GM18951 (cell line): ENCODE data around the gene TNS1.

Experiments used
- POLR2A ChIP-seq: IDR thresholded peaks from 4 replicates; pipeline ENCODE4 v1.6.1; 2011; ENCODE audit warnings: mild to moderate bottlenecking; ENCODE audit not compliant: insufficient read length, insufficient read depth; ENCODE audit errors: extremely low read depth
- in situ Hi-C: fragments of 300-500 bp; cut with MboI; formaldehyde crosslinking; loops from one replicate; pipeline ENCODE4 v1.12.0; 2022; ENCODE audit warnings: low sequenced_read_pairs, mixed read lengths, inconsistent platforms; ENCODE audit not compliant: unreplicated experiment

Gene TNS1

GRCh38 chr2:217993817-217994463 lies 8.9 kb downstream of the TNS1 start:
- in situ Hi-C loops: no loop called here
- TF ChIP-seq POLR2A: no peak

GRCh38 chr2:217993138-217993537 lies 9.7 kb downstream of the TNS1 start:
- in situ Hi-C loops: no loop called here
- TF ChIP-seq POLR2A: no peak

- in situ Hi-C loops: no loop called here
- no peak for TF ChIP-seq POLR2A
Measured at GRCh38 chr2:217992061-217992460, 10.7 kb downstream of the TNS1 start.

- in situ Hi-C loops: no loop called here
- TF ChIP-seq POLR2A: no peak
Measured at GRCh38 chr2:217990791-217991465, 11.9 kb downstream of the TNS1 start.

GRCh38 chr2:217990389-217990788 lies 12.4 kb downstream of the TNS1 start:
- in situ Hi-C loops: no loop called here
- no peak for TF ChIP-seq POLR2A

GRCh38 chr2:217989221-217989948 lies 13.4 kb downstream of the TNS1 start:
- in situ Hi-C loops: loop anchor here (10.0 kb wide), 1 partner anchor 205 kb away; no protein-coding TSS in a partner anchor
- TF ChIP-seq POLR2A: no peak

- in situ Hi-C loops: loop anchor here (10.0 kb wide), 1 partner anchor 204 kb away; no protein-coding TSS in a partner anchor
- TF ChIP-seq POLR2A: no peak
Measured at GRCh38 chr2:217988840-217989204, 14.0 kb downstream of the TNS1 start.

GRCh38 chr2:217988014-217988839 lies 14.6 kb downstream of the TNS1 start:
- in situ Hi-C loops: loop anchor here (10.0 kb wide), 1 partner anchor 203 kb away; no protein-coding TSS in a partner anchor
- TF ChIP-seq POLR2A: no peak

- in situ Hi-C loops: loop anchor here (10.0 kb wide), 1 partner anchor 203 kb away; no protein-coding TSS in a partner anchor
- no peak for TF ChIP-seq POLR2A
Measured at GRCh38 chr2:217987391-217987790, 15.4 kb downstream of the TNS1 start.

- in situ Hi-C loops: loop anchor here (10.0 kb wide), 1 partner anchor 202 kb away; no protein-coding TSS in a partner anchor
- TF ChIP-seq POLR2A: no peak
Measured at GRCh38 chr2:217986256-217986961, 16.4 kb downstream of the TNS1 start.

- in situ Hi-C loops: loop anchor here (10.0 kb wide), 1 partner anchor 199 kb away; no protein-coding TSS in a partner anchor
- TF ChIP-seq POLR2A: no peak
Measured at GRCh38 chr2:217983276-217984233, 19.2 kb downstream of the TNS1 start.
